ENCODE data around the gene PEX11G.
"Not testable (repeated sequence)": the region's sequence is repeated elsewhere in the genome, so short reads cannot be mapped to it uniquely, and the experiment has no call there.

Gene PEX11G

GRCh38 chr19:7461841-7462629 lies 26.8 kb downstream of the PEX11G start:
- DNase-seq = no peak

GRCh38 chr19:7460562-7460966 lies 28.3 kb downstream of the PEX11G start:
- DNase-seq = no peak

GRCh38 chr19:7459773-7460172 lies 29.1 kb downstream of the PEX11G start:
- no peak for DNase-seq

- DNase-seq = no peak
Observed at GRCh38 chr19:7458675-7459074, 30.2 kb downstream of the PEX11G start.

GRCh38 chr19:7456964-7457541 lies 31.8 kb downstream of the PEX11G start:
- peak; percentile 18 to 64 for DNase-seq

- DNase-seq = no peak
Observed at GRCh38 chr19:7455600-7456296, 33.1 kb downstream of the PEX11G start.

GRCh38 chr19:7454998-7455397 lies 33.8 kb downstream of the PEX11G start:
- no peak for DNase-seq

GRCh38 chr19:7450243-7451223 lies 38.3 kb downstream of the PEX11G start:
- no peak for DNase-seq

- DNase-seq = not testable (repeated sequence)
Observed at GRCh38 chr19:7449391-7450070, 39.3 kb downstream of the PEX11G start.

- no peak for DNase-seq
Observed at GRCh38 chr19:7447648-7448047, 41.2 kb downstream of the PEX11G start.

- DNase-seq = no peak
Observed at GRCh38 chr19:7445104-7445503, 43.7 kb downstream of the PEX11G start.

- DNase-seq = no peak
Observed at GRCh38 chr19:7444042-7444441, 44.8 kb downstream of the PEX11G start.

GRCh38 chr19:7442423-7442822 lies 46.4 kb downstream of the PEX11G start:
- DNase-seq = no peak

- DNase-seq = no peak
Observed at GRCh38 chr19:7441468-7442146, 47.2 kb downstream of the PEX11G start.

GRCh38 chr19:7440188-7440975 lies 48.5 kb downstream of the PEX11G start:
- no peak for DNase-seq

- no peak for DNase-seq
Observed at GRCh38 chr19:7435586-7435985, 53.2 kb downstream of the PEX11G start.

- peak; percentile 89 to 98 for DNase-seq
Observed at GRCh38 chr19:7434391-7434790, 54.4 kb downstream of the PEX11G start.

- DNase-seq = not testable (repeated sequence)
Observed at GRCh38 chr19:7433456-7433855, 55.4 kb downstream of the PEX11G start.

- no peak for DNase-seq
Observed at GRCh38 chr19:7429638-7430282, 59.1 kb downstream of the PEX11G start.

GRCh38 chr19:7428651-7429113 lies 60.2 kb downstream of the PEX11G start:
- DNase-seq = no peak
